ENCODE data around the gene METTL9. TPM values are rescaled to one million over a fixed set of nuclear protein-coding genes. Genes with fewer than 3 reads are reported as not detected.

Gene METTL9
- total RNA-seq, 1 experiment from 2014 or later, result 41.4 TPM

DNA sequence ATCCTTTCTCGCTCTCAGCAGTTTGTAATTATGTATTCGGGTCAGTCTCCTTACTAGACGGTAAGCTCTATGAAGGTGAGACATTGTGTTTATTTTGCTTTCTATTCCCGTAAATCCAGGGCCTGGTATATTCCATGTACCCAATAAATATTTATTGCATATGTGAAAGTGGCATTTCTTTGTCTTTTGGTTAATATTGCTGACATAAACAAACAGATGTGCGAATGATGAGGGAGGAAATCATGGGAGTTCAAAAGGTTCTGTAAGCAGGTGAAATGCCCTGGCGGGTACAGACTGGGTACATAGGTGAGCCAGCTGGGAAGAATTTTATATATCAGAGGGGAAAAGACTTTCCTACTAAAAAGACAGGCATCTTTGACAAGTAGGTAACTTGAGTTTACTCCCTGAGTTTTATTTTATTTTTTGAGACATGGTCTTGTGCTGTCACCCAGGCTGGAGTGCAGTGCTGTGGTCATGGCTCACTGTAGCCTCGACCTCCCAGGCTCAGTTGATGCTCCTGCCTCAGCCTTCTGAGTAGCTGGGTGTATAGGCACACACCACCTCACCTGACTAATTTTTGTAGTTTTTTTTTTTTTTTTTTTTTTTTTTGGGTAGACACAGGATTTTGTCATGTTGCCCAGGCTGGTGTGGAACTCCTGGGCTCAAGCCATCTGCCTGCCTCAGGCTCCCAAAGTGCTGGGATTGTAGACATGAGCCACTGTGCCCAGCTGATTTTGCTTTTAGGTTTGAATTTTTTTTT lies 5.7 kb upstream of the METTL9 start:
- no peaks in the 10 kb centered on the region for H3K27me3 ChIP-seq (ENCODE audit: insufficient read depth, low read length)
- no peak overlapping the region for H3K4me3 ChIP-seq (replicated peaks in 1 of 2; ENCODE audit: low read depth in 1 of 2, low read length in 2 of 2)
- no peaks in the 10 kb centered on the region for H3K9me3 ChIP-seq (ENCODE audit: control insufficient read depth in 1 of 2, insufficient read depth in 1 of 2, low read depth in 1 of 2, low read length in 2 of 2)
- H3K9me2 ChIP-seq (ENCODE audit: insufficient read depth), result no peaks in the 10 kb centered on the region
- no peaks in the 10 kb centered on the region for H3K79me2 ChIP-seq (ENCODE audit: insufficient read depth, low read length)
- POLR2A ChIA-PET, result no interaction called here
- CTCF ChIA-PET, result no interaction called here
- BruUV-seq (replicated peaks), result no TSS peak
- H3K4me1 ChIP-seq (ENCODE audit: control insufficient read depth in 1 of 2, insufficient read depth in 2 of 2, low read length in 2 of 2), result peaks cover 0 to 2% of the 10 kb centered on the region in 2 experiments; a peak in 1 of 4 replicates
- H4K20me1 ChIP-seq (ENCODE audit: insufficient read depth), result no peaks in the 10 kb centered on the region
- H3K36me3 ChIP-seq (ENCODE audit: control insufficient read depth in 1 of 2, insufficient read depth in 2 of 2, low read length in 2 of 2), result no peaks in the 10 kb centered on the region
- no peak overlapping the region for H3K27ac ChIP-seq (ENCODE audit: low read depth, low read length)
- RAD21 ChIA-PET (ENCODE audit: low non-redundant PET in 1 of 2, low total read pairs in 2 of 2, uncharacterized antibody in 2 of 2, unreplicated experiment in 2 of 2), result no interaction called here
- no peak overlapping the region for H3K4me2 ChIP-seq (ENCODE audit: low read length)
- ATAC-seq, result no peak
- TF ChIP-seq CBX3 (IDR thresholded peaks at IDR 0.05; ENCODE audit: low read depth) (no peak), POLR2AphosphoS5 (IDR thresholded peaks at IDR 0.05; ENCODE audit: low read depth, low read length) (no peak), EGR1 (IDR thresholded peaks at IDR 0.05; ENCODE audit: low read depth) (no peak), ZNF274 (IDR thresholded peaks at IDR 0.05; ENCODE audit: low read depth, low read length) (no peak), TCF7L2 (IDR thresholded peaks at IDR 0.05; ENCODE audit: borderline replicate concordance, extremely low read depth, insufficient read depth, insufficient read length) (no peak), REST (IDR thresholded peaks at IDR 0.05; ENCODE audit: low read depth) (no peak), FOSL1 (IDR thresholded peaks at IDR 0.05; ENCODE audit: low read depth) (no peak), POLR2A (IDR thresholded peaks at IDR 0.05; ENCODE audit: borderline replicate concordance, extremely low read depth, insufficient read depth, insufficient read length) (no peak)
- TF ChIP-seq, protein P1, sequence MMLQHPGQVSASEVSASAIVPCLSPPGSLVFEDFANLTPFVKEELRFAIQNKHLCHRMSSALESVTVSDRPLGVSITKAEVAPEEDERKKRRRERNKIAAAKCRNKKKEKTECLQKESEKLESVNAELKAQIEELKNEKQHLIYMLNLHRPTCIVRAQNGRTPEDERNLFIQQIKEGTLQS (IDR thresholded peaks at IDR 0.05), result no peak
- no peak for DNase-seq (ENCODE audit: low read depth, low spot score)
- no peak overlapping the region for H2AFZ ChIP-seq (ENCODE audit: low read depth, low read length, poor library complexity, severe bottlenecking)
- intact Hi-C loops (cut with micrococcal nuclease), result no loop called here
- no peak overlapping the region for H3K9ac ChIP-seq (ENCODE audit: low read length)
